Fibroblast of pulmonary artery (primary cell): Measurements from ENCODE around the gene JAG2.

Source experiments
- DNase-seq: peaks from one replicate; pipeline ENCODE4 v3.0.0-alpha.2; 2010; ENCODE audit warnings: low read depth
- H3K4me3 ChIP-seq: replicated peaks from 2 replicates; pipeline ENCODE4 v1.5.1; 2011; ENCODE audit warnings: low read depth, mild to moderate bottlenecking, control low read depth, low read length, moderate library complexity
- CTCF ChIP-seq: IDR thresholded peaks from 2 replicates; pipeline ENCODE4 v1.5.1; 2011; ENCODE audit warnings: mild to moderate bottlenecking, control low read depth, low read length, inconsistent platforms; ENCODE audit errors: missing control alignments

Gene JAG2

GRCh38 chr14:105212541-105213300 is 44.1 kb upstream of the JAG2 start:
- no peak for TF ChIP-seq CTCF
- H3K4me3 ChIP-seq = no peak overlapping the region
- DNase-seq = no peak

GRCh38 chr14:105211758-105212089 is 43.1 kb upstream of the JAG2 start:
- H3K4me3 ChIP-seq = no peak overlapping the region
- no peak for TF ChIP-seq CTCF

GRCh38 chr14:105211086-105211757 is 42.6 kb upstream of the JAG2 start:
- DNase-seq = no peak
- no peak overlapping the region for H3K4me3 ChIP-seq
- TF ChIP-seq CTCF = no peak

More at GRCh38 chr14:105211758-105212089, 43.1 kb upstream of the JAG2 start:
- no peak for DNase-seq

GRCh38 chr14:105210266-105211025 is 41.9 kb upstream of the JAG2 start:
- no peak overlapping the region for H3K4me3 ChIP-seq
- TF ChIP-seq CTCF = no peak
- DNase-seq = no peak

- H3K4me3 ChIP-seq = no peak overlapping the region
- no peak for TF ChIP-seq CTCF
- no peak for DNase-seq
Measured at GRCh38 chr14:105209646-105210045, 41.1 kb upstream of the JAG2 start.

- no peak overlapping the region for H3K4me3 ChIP-seq
- TF ChIP-seq CTCF = no peak
- DNase-seq = no peak
Measured at GRCh38 chr14:105209091-105209490, 40.5 kb upstream of the JAG2 start.
